Measurements from ENCODE around the gene TSPAN5.

- TF ChIP-seq CTCF (IDR thresholded peaks at IDR 0.05), result no peak
- TF ChIP-seq POLR2A (IDR thresholded peaks at IDR 0.05), result no peak
These were observed 113.5 kb downstream of the TSPAN5 start for GRCh38 chr4:98544818-98545414.

All from heart left ventricle (tissue), 13 donors.